ENCODE data around the gene SEMA3D.

The SEMA3D gene

DNA sequence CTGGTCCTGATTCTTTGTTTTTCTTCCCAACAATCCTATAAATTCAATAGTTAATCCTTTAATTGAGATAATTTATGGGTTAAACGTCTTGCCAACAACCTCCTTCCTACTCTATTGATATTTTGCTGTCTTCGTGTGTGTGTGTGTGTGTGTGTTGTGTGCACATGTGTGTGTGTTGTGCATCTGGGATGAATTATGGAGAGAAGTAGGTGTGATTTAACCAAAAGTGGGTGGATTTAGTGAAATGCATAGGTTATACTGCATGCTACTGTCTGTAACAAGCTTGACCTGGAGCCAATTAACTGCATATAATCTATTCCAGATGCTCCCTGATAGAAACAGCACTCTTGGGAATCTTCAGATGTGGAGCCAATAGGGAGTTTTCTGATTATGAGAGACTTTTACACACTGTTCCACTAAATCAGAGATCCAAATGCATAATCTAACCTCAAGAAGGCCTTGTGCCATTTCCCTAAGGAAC is 61.2 kb downstream of the SEMA3D start:
- no peak for DNase-seq (ENCODE audit: low spot score)

DNA sequence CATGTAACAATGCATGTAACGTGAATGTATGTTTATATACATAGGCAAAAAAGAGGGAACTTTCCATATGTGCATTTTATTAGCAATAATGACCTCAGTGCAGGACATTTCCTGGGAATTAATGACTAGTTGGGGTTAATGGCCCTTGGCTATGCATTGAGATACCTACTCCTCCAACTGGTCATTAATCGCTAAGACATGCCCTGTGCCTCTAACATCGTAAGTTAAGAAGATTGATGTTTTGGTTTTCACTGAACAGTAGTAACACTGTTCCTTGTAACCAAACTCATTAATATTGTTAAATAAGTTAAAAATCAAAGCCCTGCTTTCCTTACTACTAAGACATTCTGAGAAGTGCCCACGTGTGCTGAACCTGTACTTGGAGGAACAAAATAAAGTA is 61.7 kb downstream of the SEMA3D start:
- DNase-seq (ENCODE audit: low spot score), result no peak

DNA sequence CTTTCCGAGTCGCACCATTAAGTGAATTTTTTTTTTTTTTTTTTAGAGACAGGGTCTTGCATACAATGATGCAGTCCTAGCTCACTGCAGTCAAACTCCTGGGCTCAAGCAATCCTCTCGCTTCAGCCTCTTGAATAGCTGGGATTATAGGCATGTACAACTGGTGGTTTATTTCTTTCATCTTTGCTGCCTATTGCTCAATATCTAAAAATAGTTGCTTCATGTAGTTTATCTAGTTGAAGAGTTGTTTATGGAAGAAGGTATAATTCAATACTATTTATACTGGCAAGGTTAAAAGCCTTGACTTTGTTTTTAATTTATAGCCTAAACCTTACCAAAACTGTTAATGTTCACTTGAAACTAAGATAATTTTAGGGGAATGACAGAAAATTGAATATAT is 66.9 kb downstream of the SEMA3D start:
- no peak for DNase-seq (ENCODE audit: low spot score)

DNA sequence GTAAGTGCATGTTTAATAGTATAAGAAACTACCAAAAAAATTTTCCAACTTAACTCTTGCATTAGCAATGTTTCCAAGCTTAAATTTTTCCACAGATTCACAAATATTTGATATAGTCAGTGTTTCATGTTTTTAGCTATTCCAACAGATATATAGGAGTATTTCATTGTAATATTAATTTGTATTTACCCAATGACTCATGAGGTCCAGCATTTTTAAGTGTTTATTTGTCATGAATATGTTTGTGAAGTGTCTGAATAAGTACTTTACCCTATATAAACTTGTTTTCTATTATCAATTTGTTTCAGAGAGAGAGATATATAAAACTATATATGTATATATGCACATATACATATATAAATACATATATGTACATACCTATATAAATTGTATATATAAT is 71.0 kb downstream of the SEMA3D start:
- no peak for DNase-seq (ENCODE audit: low spot score)

DNA sequence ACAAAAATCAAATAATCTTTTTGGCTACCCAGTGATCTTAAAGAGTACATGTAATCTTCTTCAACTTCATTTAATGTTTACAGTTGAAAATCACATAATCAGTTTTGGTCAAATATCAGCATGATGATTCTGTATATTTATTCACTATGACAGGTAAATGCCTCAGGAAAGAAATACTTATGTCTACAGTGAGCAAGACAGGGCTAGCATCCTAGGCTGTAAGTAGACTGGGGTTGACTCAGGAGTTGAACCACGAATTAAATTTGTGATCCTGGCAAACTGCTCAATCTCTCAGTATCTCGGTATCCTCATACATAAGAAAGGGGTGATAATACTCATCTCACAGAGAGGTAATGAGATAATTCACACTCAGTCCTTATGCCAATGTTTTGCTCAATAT is 71.8 kb downstream of the SEMA3D start:
- DNase-seq (ENCODE audit: low spot score), result no peak

DNA sequence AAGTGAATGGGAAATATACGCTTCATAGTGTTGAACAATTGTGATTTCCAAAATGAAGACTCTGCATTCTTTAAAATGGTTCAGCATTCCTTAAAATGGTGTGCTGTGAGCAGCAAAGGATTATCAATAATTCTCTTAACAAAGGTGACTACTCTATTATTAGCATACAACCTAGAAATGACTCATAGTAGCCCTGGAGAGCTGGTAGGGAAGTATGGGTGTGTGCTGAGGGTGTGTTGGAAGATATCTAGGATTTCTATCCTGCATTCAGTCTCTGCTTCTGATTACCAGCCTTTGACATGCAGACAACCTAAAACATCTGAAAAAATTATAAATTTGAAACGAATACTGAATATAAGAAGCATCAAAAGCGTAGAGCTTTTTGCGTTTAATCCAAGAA is 72.5 kb downstream of the SEMA3D start:
- no peak for DNase-seq (ENCODE audit: low spot score)

DNA sequence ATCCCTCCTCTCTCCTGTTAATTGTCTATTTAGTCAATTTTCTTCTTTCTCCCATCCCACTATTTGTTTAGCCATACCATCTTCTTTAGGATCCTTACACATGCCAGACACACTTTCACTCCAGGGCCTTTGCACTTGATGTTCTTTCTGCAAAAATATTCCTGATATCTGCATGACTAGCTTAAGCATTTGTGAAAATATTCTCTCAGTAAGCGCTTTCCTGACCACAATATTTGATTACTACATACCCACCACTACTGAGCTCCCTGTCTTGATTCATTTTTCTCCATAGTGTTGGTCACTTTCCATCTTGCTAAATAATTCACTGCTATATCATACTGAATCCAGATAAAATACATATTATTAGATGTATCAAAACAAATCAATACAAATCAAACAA is 75.1 kb downstream of the SEMA3D start:
- DNase-seq (ENCODE audit: low spot score), result no peak

DNA sequence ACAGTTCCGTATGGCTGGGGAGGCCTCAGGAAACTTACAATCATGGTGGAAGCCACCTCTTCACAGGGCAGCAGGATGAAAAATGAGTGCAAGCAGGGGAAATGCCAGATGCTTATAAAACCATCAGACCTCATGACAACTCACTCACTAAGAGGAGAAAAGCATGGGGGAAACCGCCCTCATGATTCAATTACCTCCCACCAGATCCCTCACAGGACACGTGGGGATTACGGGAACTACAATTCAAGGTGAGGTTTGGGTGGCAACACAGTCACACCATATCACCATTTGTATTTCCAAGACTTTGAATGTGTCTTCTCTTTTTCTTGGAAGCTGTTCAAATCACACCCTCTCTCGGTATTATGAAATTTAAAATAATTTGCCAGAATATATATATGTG is 80.1 kb downstream of the SEMA3D start:
- DNase-seq (ENCODE audit: low spot score), result no peak

DNA sequence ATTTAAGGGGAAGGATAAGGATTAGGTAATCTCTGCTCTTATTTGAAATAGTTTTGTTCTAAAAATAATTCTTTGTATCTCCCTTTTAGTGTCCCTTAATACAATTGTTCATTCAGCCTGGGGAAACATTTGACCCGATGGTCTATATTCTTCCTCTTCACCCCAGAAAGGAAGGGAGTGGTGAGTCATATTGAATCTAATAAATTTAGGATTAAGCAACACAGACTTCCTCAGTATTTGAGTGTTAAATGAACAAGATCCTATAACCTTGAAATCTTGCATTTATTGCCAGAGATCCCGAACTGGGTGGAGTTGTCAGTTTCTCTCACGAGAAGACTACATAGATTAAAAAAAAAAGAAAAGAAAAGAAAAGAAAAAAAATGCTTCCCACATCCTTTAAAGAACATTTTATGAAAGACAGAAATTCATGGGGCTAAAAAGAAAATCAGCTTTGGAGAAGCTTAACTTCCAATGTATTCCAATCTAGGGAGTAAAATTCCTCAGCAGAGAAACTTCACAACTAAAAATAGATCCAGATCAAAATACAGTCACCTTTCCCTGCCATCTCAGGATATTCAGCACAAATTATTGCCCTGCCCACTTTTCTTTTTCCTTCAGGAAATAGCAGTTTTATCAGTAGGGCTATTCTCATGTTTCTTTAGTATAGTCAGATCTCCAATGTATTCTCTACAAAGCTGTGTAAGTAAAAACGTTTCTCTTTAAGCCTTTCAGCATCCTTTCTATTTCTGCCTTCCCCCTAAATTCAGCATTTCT is 82.2 kb downstream of the SEMA3D start:
- no peak for DNase-seq (ENCODE audit: low spot score)

DNA sequence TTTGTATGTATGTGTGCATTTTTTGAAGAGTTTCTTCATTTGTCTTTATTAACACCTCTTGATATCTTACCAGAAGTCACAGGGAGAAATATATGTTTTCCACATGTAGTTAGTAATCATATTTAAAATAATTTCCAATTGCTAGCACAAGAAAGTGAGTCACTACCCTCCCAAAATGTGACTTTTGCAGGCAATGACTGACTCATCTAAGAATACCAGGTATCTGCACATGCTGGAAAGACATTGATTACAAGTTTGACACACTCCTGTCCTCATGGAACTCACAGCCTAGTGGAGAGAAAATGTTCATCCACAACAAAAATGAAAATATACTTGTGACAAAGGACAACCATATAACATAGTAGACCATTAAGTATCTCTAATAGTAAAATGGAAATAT is 82.9 kb downstream of the SEMA3D start:
- DNase-seq (ENCODE audit: low spot score), result no peak

DNA sequence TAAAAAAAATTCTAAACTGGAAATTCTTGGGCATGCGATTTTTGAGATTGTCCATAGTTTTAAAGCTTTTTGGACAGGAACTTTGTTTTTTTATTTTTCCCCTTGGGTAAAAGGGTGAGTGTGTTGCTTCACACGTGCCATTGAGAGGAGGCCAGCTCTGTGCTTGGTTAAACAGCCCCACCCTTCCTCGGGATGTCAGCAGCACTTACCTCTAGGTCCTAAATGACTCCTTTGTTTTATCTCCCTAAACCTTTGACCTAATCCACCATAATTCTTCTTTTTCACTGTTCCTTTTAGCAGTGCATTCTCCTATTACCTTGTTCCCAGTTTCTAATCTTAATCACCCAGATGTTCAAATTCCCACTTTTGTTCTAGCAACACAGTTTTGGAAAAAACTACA is 83.5 kb downstream of the SEMA3D start:
- no peak for DNase-seq (ENCODE audit: low spot score)

DNA sequence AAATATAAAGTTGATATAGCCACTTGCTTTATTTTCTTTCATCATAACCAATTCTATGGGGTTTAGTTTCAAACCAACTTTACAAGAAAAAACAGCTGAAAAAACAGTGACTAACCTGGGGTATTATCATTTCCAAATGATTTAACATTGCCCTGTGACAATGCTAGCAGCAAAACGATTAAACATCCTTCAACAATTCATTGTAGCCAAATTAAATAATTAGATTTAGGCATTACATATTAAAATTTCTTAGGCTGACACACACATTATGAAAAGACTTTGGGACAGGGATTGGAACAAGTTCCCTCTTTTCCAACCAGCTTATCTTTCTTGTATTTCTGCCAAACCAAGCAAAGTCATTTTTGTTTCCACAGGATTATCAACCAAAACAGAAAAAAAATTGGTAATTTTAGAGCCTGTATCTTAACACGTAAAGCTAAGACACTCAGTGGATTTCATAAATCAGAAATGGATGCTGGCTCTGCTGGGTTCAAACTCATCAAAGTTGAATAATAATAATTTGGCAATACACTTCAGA is 84.0 kb downstream of the SEMA3D start:
- DNase-seq (ENCODE audit: low spot score), result no peak

DNA sequence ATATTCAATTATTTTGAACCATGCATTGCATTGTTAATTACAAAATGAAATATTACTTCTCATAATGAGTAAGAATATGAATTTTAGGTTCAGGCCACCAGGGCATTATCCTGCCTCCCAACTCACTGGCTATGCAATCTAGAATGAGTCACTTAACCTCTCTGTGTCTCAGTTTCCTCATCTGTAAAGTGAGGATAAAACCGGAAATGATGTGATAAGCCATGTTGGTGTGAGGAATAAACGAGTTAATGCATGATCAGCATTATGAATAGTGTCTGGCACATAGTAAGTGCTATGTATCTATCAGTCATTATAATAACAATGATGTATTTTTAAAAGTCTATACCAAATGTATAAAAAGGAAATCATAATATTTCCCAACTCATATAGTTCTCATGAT is 85.5 kb downstream of the SEMA3D start:
- DNase-seq (ENCODE audit: low spot score), result no peak

DNA sequence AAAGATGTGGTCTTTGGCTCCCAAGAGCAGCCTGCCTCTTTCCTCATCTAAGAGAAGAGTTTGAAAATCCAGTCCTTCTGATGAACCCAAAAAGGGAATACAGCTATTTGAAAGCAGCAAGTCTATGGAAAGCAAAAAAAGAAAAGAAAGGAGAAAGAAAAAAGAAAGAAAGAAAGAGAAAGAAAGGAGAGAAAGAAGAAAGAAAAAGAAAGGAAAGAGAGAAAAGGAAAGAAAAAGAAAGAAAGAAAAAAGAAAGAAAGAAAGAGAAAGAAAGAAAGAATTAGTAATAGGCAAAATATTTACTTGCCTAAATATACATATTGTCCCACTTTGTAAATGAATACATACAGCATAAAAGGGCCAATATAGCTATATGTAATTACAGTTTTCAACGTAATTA is 89.0 kb downstream of the SEMA3D start:
- DNase-seq (ENCODE audit: low spot score), result no peak

DNA sequence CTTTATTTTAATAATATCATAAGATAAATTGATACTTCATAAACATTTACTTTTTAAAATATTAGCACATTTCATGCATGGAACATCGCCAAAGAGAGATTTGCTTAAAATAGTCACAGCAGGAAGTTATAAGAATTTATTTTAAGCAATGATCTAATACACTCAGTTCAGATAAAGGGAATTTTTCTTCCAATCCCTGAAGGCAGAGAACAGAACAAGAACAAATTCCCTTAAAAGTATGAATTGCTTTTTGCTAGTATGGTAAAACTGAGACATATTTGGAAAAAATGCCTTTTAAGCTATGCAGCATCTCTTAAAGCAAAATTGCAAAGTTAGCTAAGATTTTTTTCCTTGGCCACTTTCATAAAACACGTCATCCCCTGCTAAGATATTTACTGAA is 91.0 kb downstream of the SEMA3D start:
- no peak for DNase-seq (ENCODE audit: low spot score)

DNA sequence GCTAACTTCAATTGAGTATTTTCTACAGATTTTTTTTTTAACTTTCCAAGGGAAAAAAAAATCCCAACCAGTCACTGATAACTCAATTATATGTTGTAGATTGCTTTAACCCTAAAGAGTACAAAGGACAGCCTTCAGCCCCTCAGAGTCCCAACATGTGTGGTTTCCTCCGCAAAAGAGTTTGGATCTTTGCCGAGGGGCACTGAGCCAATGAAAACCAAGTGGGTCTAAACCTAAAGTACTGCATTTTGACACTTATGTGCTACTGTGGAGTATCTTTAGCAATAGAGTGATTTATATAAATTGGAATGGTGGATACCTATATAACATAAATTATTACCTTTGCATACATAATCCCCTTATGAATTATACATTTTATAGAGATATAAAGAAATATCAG is 91.5 kb downstream of the SEMA3D start:
- no peak for DNase-seq (ENCODE audit: low spot score)

DNA sequence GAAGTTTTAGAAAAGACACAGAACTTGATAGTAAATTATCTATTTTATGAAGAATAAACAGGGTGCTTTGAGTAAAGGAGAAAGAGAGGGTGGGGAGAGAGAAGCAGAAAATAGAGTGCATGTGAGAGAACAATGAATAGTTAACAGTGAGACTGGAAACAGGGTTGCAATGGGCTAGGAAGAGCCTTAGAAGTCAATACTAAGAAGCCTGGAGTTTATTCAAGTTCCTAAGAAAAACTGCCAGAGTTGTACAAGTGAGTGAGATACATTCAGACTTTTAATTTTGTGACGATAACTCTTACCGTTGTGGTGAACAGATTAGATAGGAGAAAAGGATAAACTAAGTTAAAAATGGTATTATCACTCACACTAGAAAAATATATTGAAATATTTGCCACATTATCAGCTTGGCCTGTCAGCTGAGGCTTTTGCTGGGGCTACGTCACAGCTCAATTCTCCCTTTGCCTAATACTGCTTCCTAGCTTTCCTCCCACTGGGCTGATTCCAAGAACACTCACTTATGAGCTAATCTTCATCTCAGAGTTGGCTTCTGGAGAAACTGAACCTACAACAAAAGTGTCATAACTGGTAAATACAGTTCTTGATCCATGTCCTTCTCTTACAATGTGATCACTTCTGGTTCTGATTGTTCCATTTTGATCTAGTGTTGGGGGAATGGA is 92.7 kb downstream of the SEMA3D start:
- no peak for DNase-seq (ENCODE audit: low spot score)

DNA sequence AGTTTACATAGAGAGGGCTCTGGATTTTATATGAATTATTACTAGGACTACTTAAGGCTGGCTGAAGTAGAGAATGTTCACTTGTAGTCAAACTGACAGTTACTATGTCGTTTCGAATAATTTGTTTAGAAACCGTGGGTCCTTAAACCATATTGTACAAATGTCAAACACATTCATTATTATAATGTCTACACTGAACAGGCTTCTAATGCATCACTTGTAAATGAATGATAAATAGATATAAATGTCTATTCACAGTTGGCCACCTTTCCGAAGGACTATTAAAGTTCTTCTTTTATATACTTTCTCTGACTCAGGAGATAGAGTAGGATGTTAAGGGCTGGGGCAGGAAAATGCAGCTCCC is 95.3 kb downstream of the SEMA3D start:
- no peak for DNase-seq (ENCODE audit: low spot score)

DNA sequence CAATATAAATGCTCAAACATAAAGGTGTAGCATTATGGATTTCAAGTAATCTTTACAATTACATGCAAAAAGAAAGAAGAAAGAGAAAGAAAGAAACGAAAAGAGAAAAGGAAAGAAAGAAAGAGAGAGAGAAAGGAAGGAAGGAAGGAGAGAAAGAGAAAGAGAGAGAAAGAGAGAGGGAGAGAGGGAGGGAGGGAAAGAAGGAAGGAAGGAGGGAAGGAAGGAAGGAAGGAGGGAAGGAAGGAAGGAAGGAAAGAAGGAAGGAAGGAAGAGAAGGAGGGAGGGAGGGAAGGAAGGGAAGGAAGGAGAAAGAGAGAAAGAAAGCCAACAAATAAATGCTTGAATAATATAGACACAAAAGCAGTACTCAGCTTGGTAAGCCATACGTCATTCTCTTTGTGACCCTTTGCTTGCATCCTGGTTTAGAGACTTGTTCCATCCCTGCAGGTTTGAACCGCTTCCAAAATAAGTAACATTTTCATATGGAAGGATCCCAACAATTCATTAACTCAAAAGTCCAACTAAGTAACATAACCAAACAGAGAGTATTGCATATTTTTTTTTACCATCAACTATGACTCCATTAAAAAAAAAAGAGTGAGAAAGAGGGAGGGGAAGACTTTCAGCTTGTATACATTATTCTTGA is 95.8 kb downstream of the SEMA3D start:
- DNase-seq (ENCODE audit: low spot score), result no peak

DNA sequence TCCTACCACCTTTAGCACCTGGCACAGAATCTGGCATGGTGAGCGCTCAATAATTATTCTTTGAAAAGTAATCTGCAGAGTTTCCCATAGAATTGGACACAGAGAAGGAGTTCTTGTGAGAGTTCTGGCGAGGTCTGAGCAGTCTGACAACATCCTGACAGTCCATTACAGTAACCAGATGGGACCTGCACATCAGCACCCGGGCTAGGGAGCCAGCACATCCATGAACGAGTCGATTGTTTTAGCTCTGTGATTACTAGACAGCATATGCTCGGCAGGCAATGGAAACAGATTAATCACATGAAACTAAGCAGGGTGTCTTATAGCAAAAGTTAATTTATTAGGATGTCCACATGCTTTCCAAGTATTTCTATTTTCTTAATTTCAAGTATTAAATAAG is 96.7 kb downstream of the SEMA3D start:
- DNase-seq (ENCODE audit: low spot score), result no peak

DNA sequence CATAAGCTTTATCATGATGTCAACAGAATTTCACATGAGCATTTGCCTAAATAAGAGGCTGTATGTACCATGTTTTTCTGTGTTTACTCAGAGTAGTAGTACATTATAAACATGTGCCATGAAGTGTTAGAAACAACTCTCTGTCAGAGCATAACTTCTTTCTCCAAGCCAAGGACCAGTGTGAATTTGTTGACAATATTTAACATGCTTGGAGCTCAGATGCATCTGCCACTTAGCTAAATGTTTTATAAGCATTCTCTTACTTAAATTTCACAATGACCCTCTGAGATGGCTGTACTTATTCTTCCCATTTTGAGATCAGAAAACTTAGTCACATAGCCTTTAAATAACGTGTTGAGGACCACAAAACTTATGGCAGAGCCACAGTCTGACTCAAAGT is 105.0 kb downstream of the SEMA3D start:
- no peak for DNase-seq (ENCODE audit: low spot score)

DNA sequence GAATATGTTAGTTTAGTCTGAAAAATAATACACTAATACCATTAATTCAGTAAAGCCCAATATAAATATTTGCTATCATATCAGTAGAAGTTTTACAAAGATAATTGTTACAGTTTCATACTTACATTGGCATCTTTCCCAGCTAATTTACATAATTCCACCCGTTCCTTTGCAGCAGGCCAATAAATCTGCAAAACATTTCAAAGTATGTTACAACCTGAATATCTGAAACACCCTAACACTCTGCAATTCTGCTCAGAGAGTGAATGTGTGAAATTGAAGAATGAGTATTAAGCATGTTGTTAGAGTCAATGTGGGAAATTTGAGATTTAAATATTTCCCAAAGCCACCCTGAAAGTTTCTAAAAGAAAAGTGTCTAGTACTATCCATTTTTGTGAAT is 105.5 kb downstream of the SEMA3D start:
- DNase-seq (ENCODE audit: low spot score), result no peak

DNA sequence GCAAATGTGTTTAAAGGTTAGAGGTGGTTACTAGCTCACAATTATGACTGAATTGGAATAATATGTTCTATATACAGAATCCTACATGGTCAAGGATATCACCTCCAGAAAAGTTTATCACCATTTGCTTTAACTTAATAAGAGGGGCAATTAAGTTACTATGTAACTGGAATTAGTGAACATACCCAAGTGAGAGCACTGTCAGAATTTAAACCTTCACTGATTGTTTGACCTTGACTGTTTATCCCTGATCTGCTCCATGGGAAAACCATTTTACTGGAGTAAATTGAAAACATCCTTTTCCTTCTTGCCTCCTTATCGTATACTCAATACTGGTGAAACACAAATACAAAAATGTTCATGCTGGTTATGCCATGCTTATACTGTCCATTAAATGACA is 107.4 kb downstream of the SEMA3D start:
- DNase-seq (ENCODE audit: low spot score), result no peak
